ENCODE measurements around the gene TDP2.

DNA sequence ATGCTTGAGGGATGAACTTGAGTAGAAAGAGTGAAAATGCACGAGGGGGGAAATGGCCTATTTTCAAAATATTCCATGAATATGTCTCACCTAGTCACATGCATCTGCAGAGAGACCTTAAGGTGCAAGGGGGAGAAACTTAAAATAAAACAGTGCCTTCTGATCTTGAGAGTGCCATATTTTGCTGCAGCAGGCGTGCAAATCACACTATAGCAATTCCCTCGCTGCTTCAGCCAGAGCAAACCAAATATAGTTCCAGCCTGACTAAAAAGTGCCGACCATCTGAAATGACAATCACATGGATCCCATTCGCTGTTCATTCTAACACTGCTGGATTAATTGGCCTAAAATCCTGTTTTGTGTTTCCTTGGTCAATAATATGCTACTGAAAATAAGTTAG, 47.0 kb downstream of the TDP2 start:
- TF ChIP-seq, protein P1, sequence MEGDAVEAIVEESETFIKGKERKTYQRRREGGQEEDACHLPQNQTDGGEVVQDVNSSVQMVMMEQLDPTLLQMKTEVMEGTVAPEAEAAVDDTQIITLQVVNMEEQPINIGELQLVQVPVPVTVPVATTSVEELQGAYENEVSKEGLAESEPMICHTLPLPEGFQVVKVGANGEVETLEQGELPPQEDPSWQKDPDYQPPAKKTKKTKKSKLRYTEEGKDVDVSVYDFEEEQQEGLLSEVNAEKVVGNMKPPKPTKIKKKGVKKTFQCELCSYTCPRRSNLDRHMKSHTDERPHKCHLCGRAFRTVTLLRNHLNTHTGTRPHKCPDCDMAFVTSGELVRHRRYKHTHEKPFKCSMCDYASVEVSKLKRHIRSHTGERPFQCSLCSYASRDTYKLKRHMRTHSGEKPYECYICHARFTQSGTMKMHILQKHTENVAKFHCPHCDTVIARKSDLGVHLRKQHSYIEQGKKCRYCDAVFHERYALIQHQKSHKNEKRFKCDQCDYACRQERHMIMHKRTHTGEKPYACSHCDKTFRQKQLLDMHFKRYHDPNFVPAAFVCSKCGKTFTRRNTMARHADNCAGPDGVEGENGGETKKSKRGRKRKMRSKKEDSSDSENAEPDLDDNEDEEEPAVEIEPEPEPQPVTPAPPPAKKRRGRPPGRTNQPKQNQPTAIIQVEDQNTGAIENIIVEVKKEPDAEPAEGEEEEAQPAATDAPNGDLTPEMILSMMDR (IDR thresholded peaks at IDR 0.05) = no peak
- no peak for TF ChIP-seq POLR2A (IDR thresholded peaks at IDR 0.05)
- no peak for TF ChIP-seq POLR2AphosphoS5 (IDR thresholded peaks at IDR 0.05)
- TF ChIP-seq EP300 (IDR thresholded peaks at IDR 0.05) = no peak

All from stomach (tissue), 4 donors.